HCT116 (cell line): Measurements from ENCODE around the gene DTNBP1. TPM values are rescaled to one million over a fixed set of nuclear protein-coding genes. Genes with fewer than 3 reads are reported as not detected.

ENCODE experiments used
- ATAC-seq: fragments of 200-7000 bp; cut with Tn5 transposase; 2 replicates; pipeline ENCODE4 v1.9.1; 2020; ENCODE audit warnings: mild to moderate bottlenecking, moderate library complexity
- BruUV-seq: library from RNA; stranded (reverse); fragments of 400-500 nt; replicated peaks from 2 replicates; lab custom pipeline; 2021; lab: Mats Ljungman, UMichigan
- CTCF ChIA-PET: fragments of 300-600 bp; sonication (Branson Sonifier 250); formaldehyde crosslinking; loops from one replicate; lab custom pipeline; 2021; ENCODE audit warnings: antibody characterized with exemption; lab: Charles Lee
- POLR2A ChIA-PET: fragments of 300-600, 350-600 bp; sonication (Branson Sonifier 250); formaldehyde crosslinking; loops from one replicate; lab custom pipeline; 2021; ENCODE audit warnings: antibody characterized with exemption; lab: Charles Lee
- RAD21 ChIA-PET, 2 experiments: fragments of 300-600 bp; sonication (Branson Sonifier 250); formaldehyde crosslinking; loops; one replicate each; lab custom pipeline; 2023; ENCODE audit warnings: low total read pairs in 2 of 2; ENCODE audit not compliant: uncharacterized antibody in 2 of 2, unreplicated experiment in 2 of 2, low non-redundant PET in 1 of 2; lab: Charles Lee
- DNase-seq: peaks from one replicate; pipeline ENCODE4 v3.0.0-alpha.2; 2010; ENCODE audit warnings: low read depth, low spot score
- H2AFZ ChIP-seq: fragments of 200-600 bp; shearing (Covaris generic), sonication (generic); 2 replicates; pipeline ENCODE4 v1.6.1; 2017; ENCODE audit warnings: low read depth, mixed run types, mixed read lengths, antibody characterized with exemption, low read length; ENCODE audit not compliant: poor library complexity, severe bottlenecking
- H3K27ac ChIP-seq: 2 replicates; pipeline ENCODE4 v1.5.1; 2012; ENCODE audit warnings: low read depth, low read length
- H3K27me3 ChIP-seq: fragments of 200-600 bp; sonication (generic); 2 replicates; pipeline ENCODE4 v1.6.1; 2016; ENCODE audit warnings: mixed run types, low read length, mixed read lengths; ENCODE audit not compliant: insufficient read depth
- H3K36me3 ChIP-seq, 2 experiments: fragments of 200-500 bp in 1 of 2; fragments of 200-600 bp in 1 of 2; sonication (Bioruptor generic) in 1 of 2; sonication (generic) in 1 of 2; 2 replicates each; pipeline versions ENCODE4 v1.5.1 to v1.6.1; 2014 to 2016; ENCODE audit warnings: low read length in 2 of 2, inconsistent platforms in 1 of 2, mixed read lengths in 1 of 2, mixed run types in 1 of 2; ENCODE audit not compliant: insufficient read depth in 2 of 2, control insufficient read depth in 1 of 2
- H3K4me1 ChIP-seq, 2 experiments: fragments of 200-600 bp in 1 of 2; sonication (generic) in 1 of 2; 2 replicates each; pipeline versions ENCODE4 v1.5.1 to v1.6.1; 2012 to 2017; ENCODE audit warnings: low read length in 2 of 2, inconsistent platforms in 1 of 2, mild to moderate bottlenecking in 1 of 2, mixed read lengths in 1 of 2, mixed run types in 1 of 2, moderate library complexity in 1 of 2; ENCODE audit not compliant: insufficient read depth in 2 of 2, control insufficient read depth in 1 of 2
- H3K4me2 ChIP-seq: fragments of 200-600 bp; sonication (generic); 2 replicates; pipeline ENCODE4 v1.6.1; 2017; ENCODE audit warnings: mixed run types, low read length, mixed read lengths
- H3K4me3 ChIP-seq, 2 experiments: fragments of 200-600 bp in 1 of 2; sonication (generic) in 1 of 2; replicated peaks in 1 of 2; 2 replicates each; pipeline ENCODE4 v1.5.1; 2011 to 2016; ENCODE audit warnings: low read length in 2 of 2, control low read depth in 1 of 2, low read depth in 1 of 2, mild to moderate bottlenecking in 1 of 2, mixed read lengths in 1 of 2, mixed run types in 1 of 2
- H3K79me2 ChIP-seq: fragments of 200-600 bp; sonication (generic); 2 replicates; pipeline ENCODE4 v1.6.1; 2017; ENCODE audit warnings: mild to moderate bottlenecking, mixed run types, low read length, moderate library complexity, mixed read lengths; ENCODE audit not compliant: insufficient read depth
- H3K9ac ChIP-seq: fragments of 200-600 bp; sonication (generic); 2 replicates; pipeline ENCODE4 v1.6.1; 2016; ENCODE audit warnings: low read length, mixed read lengths
- H3K9me2 ChIP-seq: fragments of 200-600 bp; sonication (generic), shearing (Covaris generic); 2 replicates; pipeline ENCODE4 v1.6.1; 2017; ENCODE audit warnings: mixed run types, mild to moderate bottlenecking, moderate library complexity; ENCODE audit not compliant: insufficient read depth
- H3K9me3 ChIP-seq, 2 experiments: fragments of 200-500 bp in 1 of 2; fragments of 200-600 bp in 1 of 2; sonication (Bioruptor generic) in 1 of 2; sonication (generic) in 1 of 2; 2 replicates each; pipeline ENCODE4 v1.6.1; 2014 to 2017; ENCODE audit warnings: low read length in 2 of 2, mixed read lengths in 2 of 2, inconsistent platforms in 1 of 2, low read depth in 1 of 2, mild to moderate bottlenecking in 1 of 2, mixed run types in 1 of 2, moderate library complexity in 1 of 2; ENCODE audit not compliant: control insufficient read depth in 1 of 2, insufficient read depth in 1 of 2
- H4K20me1 ChIP-seq: fragments of 200-600 bp; sonication (generic), shearing (Covaris generic); 2 replicates; pipeline ENCODE4 v1.6.1; 2017; ENCODE audit warnings: mixed run types, mild to moderate bottlenecking, moderate library complexity; ENCODE audit not compliant: insufficient read depth
- CTCF ChIP-seq, 3 experiments: fragments of 200-600 bp in 1 of 3; sonication (generic) in 1 of 3; IDR thresholded peaks in 2 of 3; conservative IDR thresholded peaks in 1 of 3; 2 replicates each; pipeline ENCODE4 v1.5.1; 2012 to 2017; ENCODE audit warnings: low read depth in 2 of 3, low read length in 2 of 3, antibody characterized with exemption in 1 of 3, borderline replicate concordance in 1 of 3, control low read depth in 1 of 3, mild to moderate bottlenecking in 1 of 3, mixed read lengths in 1 of 3, mixed run types in 1 of 3, moderate library complexity in 1 of 3; ENCODE audit not compliant: insufficient read depth in 1 of 3
- EZH2 ChIP-seq: fragments of 200-600 bp; sonication (generic); IDR thresholded peaks from 2 replicates; pipeline ENCODE4 v1.6.1; 2017; ENCODE audit warnings: antibody characterized with exemption, mixed run types
- FOSL1 ChIP-seq: IDR thresholded peaks from 2 replicates; pipeline ENCODE4 v1.6.1; 2012; ENCODE audit warnings: low read depth
- POLR2AphosphoS5 ChIP-seq: IDR thresholded peaks from 2 replicates; pipeline ENCODE4 v1.6.1; 2011; ENCODE audit warnings: mild to moderate bottlenecking, low read depth, low read length, moderate library complexity
- RAD21 ChIP-seq: IDR thresholded peaks from 2 replicates; pipeline ENCODE4 v1.6.1; 2012; ENCODE audit warnings: low read depth, mild to moderate bottlenecking
- ZBTB33 ChIP-seq: IDR thresholded peaks from 2 replicates; pipeline ENCODE4 v1.6.1; 2011; ENCODE audit warnings: mild to moderate bottlenecking, low read length, moderate library complexity; ENCODE audit not compliant: insufficient replicate concordance; ENCODE audit errors: extremely low read depth
- intact Hi-C: fragments of 100-400 bp; cut with micrococcal nuclease; formaldehyde crosslinking; loops from 2 replicates; pipeline ENCODE4 v1.10.0; 2022
- total RNA-seq: library from RNA; stranded (reverse); gene quantifications from one replicate; pipeline ENCODE4 v1.2.1, GENCODE V29; 2021; ENCODE audit not compliant: unreplicated experiment

DTNBP1 gene
- total RNA-seq, 1 experiment from 2014 or later: 16.7 TPM

GRCh38 chr6:15626160-15626559 lies 36.7 kb downstream of the DTNBP1 start (continued):
- TF ChIP-seq ZBTB33 (no peak), FOSL1 (no peak), RAD21 (no peak), EZH2 (no peak)
- TF ChIP-seq, all 23 proteins: peak for 0

- no peak overlapping the region for H3K4me2 ChIP-seq
- H3K9me3 ChIP-seq: no peaks in the 10 kb centered on the region
- TF ChIP-seq RAD21: peak; percentile 64
- TF ChIP-seq CTCF (IDR thresholded peaks at IDR 0.05 in 2 of 3, conservative IDR thresholded peaks at IDR 0.05 in 1 of 3; ENCODE audit: borderline replicate concordance in 1 of 3, insufficient read depth in 1 of 3, low read depth in 2 of 3, low read length in 2 of 3): peak in 2 of 3 experiments; percentile 43 to 66; a peak in 3 of 6 replicates
- no peak for TF ChIP-seq POLR2AphosphoS5
- TF ChIP-seq, all 23 proteins: peak for 2
- Histone ChIP-seq H3K27ac (no peak overlapping the region), H3K4me1 (no peaks in the 10 kb centered on the region), H3K9me2 (no peaks in the 10 kb centered on the region), H3K79me2 (no peaks in the 10 kb centered on the region), H3K36me3 (no peaks in the 10 kb centered on the region), H3K27me3 (no peaks in the 10 kb centered on the region), H4K20me1 (no peaks in the 10 kb centered on the region), H3K9ac (no peak overlapping the region), H3K4me3 (no peak overlapping the region), H2AFZ (no peak overlapping the region)
- RAD21 ChIA-PET: no interaction called here
- no peak for DNase-seq
- POLR2A ChIA-PET: no interaction called here
- intact Hi-C loops: loop anchor here (1.0 to 10.0 kb wide), 4 partner anchors 132 to 1499 kb away; no protein-coding TSS in a partner anchor
- CTCF ChIA-PET: interaction anchor here (1.0 to 1.9 kb wide), 5 partner anchors 9 to 1579 kb away, joined by 3 to 8 read pairs (median 4); no protein-coding TSS in a partner anchor
- peak; percentile 49; the same call in 1 of the 2 replicates for ATAC-seq
- BruUV-seq: no TSS peak
Measured at GRCh38 chr6:15623276-15624116, 39.3 kb downstream of the DTNBP1 start.
